Measurements from ENCODE around the gene SLC25A13.
"Not testable (repeated sequence)": the region's sequence is repeated elsewhere in the genome, so short reads cannot be mapped to it uniquely, and the experiment has no call there.

The SLC25A13 gene

GRCh38 chr7:96297876-96298275 lies 24.0 kb downstream of the SLC25A13 start:
- DNase-seq, result no peak

GRCh38 chr7:96297446-96297845 lies 24.5 kb downstream of the SLC25A13 start:
- DNase-seq, result not testable (repeated sequence)

GRCh38 chr7:96293911-96294310 lies 28.0 kb downstream of the SLC25A13 start:
- DNase-seq, result not testable (repeated sequence)

- DNase-seq, result no peak
Observed at GRCh38 chr7:96287559-96287958, 34.3 kb downstream of the SLC25A13 start.

- no peak for DNase-seq
Observed at GRCh38 chr7:96287132-96287531, 34.8 kb downstream of the SLC25A13 start.

GRCh38 chr7:96285579-96285978 lies 36.3 kb downstream of the SLC25A13 start:
- DNase-seq, result no peak

GRCh38 chr7:96284835-96285234 lies 37.1 kb downstream of the SLC25A13 start:
- DNase-seq, result no peak

GRCh38 chr7:96284240-96284639 lies 37.7 kb downstream of the SLC25A13 start:
- no peak for DNase-seq

- no peak for DNase-seq
Observed at GRCh38 chr7:96282835-96283234, 39.1 kb downstream of the SLC25A13 start.

GRCh38 chr7:96277921-96278320 lies 44.0 kb downstream of the SLC25A13 start:
- DNase-seq, result no peak

- no peak for DNase-seq
Observed at GRCh38 chr7:96276019-96276418, 45.9 kb downstream of the SLC25A13 start.

GRCh38 chr7:96273716-96274115 lies 48.2 kb downstream of the SLC25A13 start:
- DNase-seq, result no peak

GRCh38 chr7:96269246-96269994 lies 52.5 kb downstream of the SLC25A13 start:
- DNase-seq, result no peak

GRCh38 chr7:96266580-96266979 lies 55.3 kb downstream of the SLC25A13 start:
- no peak for DNase-seq

GRCh38 chr7:96266015-96266414 lies 55.9 kb downstream of the SLC25A13 start:
- DNase-seq, result no peak

GRCh38 chr7:96253964-96254363 lies 67.9 kb downstream of the SLC25A13 start:
- no peak for DNase-seq

- no peak for DNase-seq
Observed at GRCh38 chr7:96253441-96253840, 68.5 kb downstream of the SLC25A13 start.

- no peak for DNase-seq
Observed at GRCh38 chr7:96250776-96251361, 71.0 kb downstream of the SLC25A13 start.

- DNase-seq, result no peak
Observed at GRCh38 chr7:96248405-96248804, 73.5 kb downstream of the SLC25A13 start.

- no peak for DNase-seq
Observed at GRCh38 chr7:96246919-96247318, 75.0 kb downstream of the SLC25A13 start.

- DNase-seq, result no peak
Observed at GRCh38 chr7:96244992-96245292, 77.0 kb downstream of the SLC25A13 start.

- no peak for DNase-seq
Observed at GRCh38 chr7:96244244-96244991, 77.5 kb downstream of the SLC25A13 start.

- no peak for DNase-seq
Observed at GRCh38 chr7:96243241-96243640, 78.7 kb downstream of the SLC25A13 start.

GRCh38 chr7:96241855-96242254 lies 80.0 kb downstream of the SLC25A13 start:
- no peak for DNase-seq

Measured in T-helper 9 cell (primary cell).